AG04449 (cell line): Measurements from ENCODE around the gene RAB10.

Experiments
- CTCF ChIA-PET: fragments of 350-600 bp; formaldehyde crosslinking; extraction: SDS; loops from one replicate; lab custom pipeline; 2021; ENCODE audit warnings: antibody characterized with exemption; lab: Yijun Ruan, JAX
- POLR2A ChIA-PET: fragments of 400-600, 350-600 bp; formaldehyde crosslinking; extraction: SDS; loops from one replicate; lab custom pipeline; 2020; ENCODE audit warnings: antibody characterized with exemption, inconsistent platforms; lab: Yijun Ruan, JAX
- DNase-seq: peaks from one replicate; pipeline ENCODE4 v3.0.0-alpha.2; 2010; ENCODE audit warnings: low read depth, low spot score
- H3K4me3 ChIP-seq: 2 replicates; pipeline ENCODE4 v1.5.1; 2011; ENCODE audit warnings: low read depth, mild to moderate bottlenecking, control low read depth, low read length
- CTCF ChIP-seq: IDR thresholded peaks from one replicate; pipeline ENCODE4 v1.5.1; 2011; ENCODE audit warnings: mild to moderate bottlenecking, moderate library complexity, low read length, control low read depth, inconsistent platforms; ENCODE audit not compliant: insufficient read depth; ENCODE audit errors: missing control alignments

The RAB10 gene

GRCh38 chr2:26168785-26169184, 134.9 kb downstream of the RAB10 start:
- no peak for DNase-seq
- POLR2A ChIA-PET, result no interaction called here
- H3K4me3 ChIP-seq, result no peak overlapping the region
- TF ChIP-seq CTCF, result no peak
- CTCF ChIA-PET, result interaction anchor here (0.9 to 2.2 kb wide), 3 partner anchors 17 to 24 kb away, joined by 3 to 6 read pairs (median 5); no protein-coding TSS in a partner anchor

- CTCF ChIA-PET, result interaction anchor here (0.9 to 2.2 kb wide), 3 partner anchors 16 to 24 kb away, joined by 3 to 6 read pairs (median 5); no protein-coding TSS in a partner anchor
- H3K4me3 ChIP-seq, result no peak overlapping the region
- POLR2A ChIA-PET, result no interaction called here
- no peak for DNase-seq
- TF ChIP-seq CTCF, result no peak
These were observed 135.3 kb downstream of the RAB10 start for GRCh38 chr2:26169226-26169625.

- ChIA-PET POLR2A (no interaction called here), CTCF (interaction anchor here (1.4 to 2.2 kb wide), 2 partner anchors 21 to 25 kb away, joined by 3 to 6 read pairs; no protein-coding TSS in a partner anchor)
- TF ChIP-seq CTCF, result no peak
- DNase-seq, result no peak
- no peak overlapping the region for H3K4me3 ChIP-seq
These were observed 136.0 kb downstream of the RAB10 start for GRCh38 chr2:26169681-26170414.

- no peak for DNase-seq
- H3K4me3 ChIP-seq, result no peak overlapping the region
- no peak for TF ChIP-seq CTCF
- CTCF ChIA-PET, result interaction anchor here (2.2 kb wide), 1 partner anchor 26 kb away, joined by 6 read pairs; no protein-coding TSS in a partner anchor
- POLR2A ChIA-PET, result no interaction called here
These were observed 136.9 kb downstream of the RAB10 start for GRCh38 chr2:26170795-26171194.

GRCh38 chr2:26172189-26172870, 138.4 kb downstream of the RAB10 start:
- no peak for TF ChIP-seq CTCF
- ChIA-PET CTCF (interaction anchor here (0.8 to 1.3 kb wide), 4 partner anchors 12 to 158 kb away, joined by 3 to 4 read pairs (median 3); no protein-coding TSS in a partner anchor), POLR2A (no interaction called here)
- H3K4me3 ChIP-seq, result no peak overlapping the region; the same call in 1 of the 2 replicates
- DNase-seq, result no peak
